Neural cell (in vitro differentiated cells): ENCODE data around the gene TNS1.

ENCODE experiments used
- CTCF ChIP-seq: fragments of 450-650 bp; IDR thresholded peaks from 2 replicates; pipeline ENCODE4 v1.5.1; 2014; ENCODE audit warnings: antibody characterized with exemption, mild to moderate bottlenecking, moderate library complexity; ENCODE audit not compliant: poor library complexity, severe bottlenecking
- EP300 ChIP-seq: fragments of 450-650 bp; conservative IDR thresholded peaks from 2 replicates; pipeline ENCODE4 v1.6.1; 2014; ENCODE audit warnings: antibody characterized with exemption, mild to moderate bottlenecking, moderate library complexity; ENCODE audit not compliant: poor library complexity, severe bottlenecking
- EZH2 ChIP-seq: fragments of 200-600, 300-800 bp; shearing (Covaris generic), sonication (generic); IDR thresholded peaks from 2 replicates; pipeline ENCODE4 v1.6.1; 2014; ENCODE audit warnings: antibody characterized with exemption, low read length, borderline replicate concordance, mild to moderate bottlenecking; ENCODE audit not compliant: insufficient read depth, poor library complexity, severe bottlenecking
- MXI1 ChIP-seq: fragments of 450-650 bp; conservative IDR thresholded peaks from 2 replicates; pipeline ENCODE4 v1.6.1; 2014; ENCODE audit warnings: antibody characterized with exemption, mild to moderate bottlenecking; ENCODE audit not compliant: poor library complexity, severe bottlenecking
- SMC3 ChIP-seq: fragments of 450-650 bp; conservative IDR thresholded peaks from 2 replicates; pipeline ENCODE4 v1.6.1; 2014; ENCODE audit warnings: antibody characterized with exemption, mild to moderate bottlenecking, moderate library complexity; ENCODE audit not compliant: poor library complexity
- TF ChIP-seq, protein P1 (sequence below): IDR thresholded peaks from 2 replicates; pipeline ENCODE4 v1.6.1; 2012; ENCODE audit warnings: borderline replicate concordance

DNA sequence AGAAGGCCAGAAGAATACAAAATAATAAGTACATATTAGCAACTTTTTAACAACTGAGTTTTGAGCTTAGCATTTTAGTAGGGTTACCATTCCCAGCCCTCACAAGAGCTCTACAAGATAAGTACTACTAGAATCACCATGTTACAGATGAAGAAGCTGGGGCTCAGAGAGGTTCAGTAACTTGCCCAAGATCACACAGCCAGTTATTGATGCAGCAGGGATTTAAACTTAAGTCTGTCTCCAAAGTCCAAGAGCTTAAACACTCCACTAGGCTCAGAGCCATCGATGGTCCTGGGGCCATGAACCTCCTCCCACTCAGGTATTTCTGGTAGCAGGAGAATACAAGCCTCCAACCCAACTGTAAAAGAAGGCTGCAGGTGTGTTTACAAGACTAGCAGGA is 30.8 kb downstream of the TNS1 start:
- TF ChIP-seq CTCF = no peak
- TF ChIP-seq EP300 = no peak
- no peak for TF ChIP-seq MXI1
- TF ChIP-seq, protein P1, sequence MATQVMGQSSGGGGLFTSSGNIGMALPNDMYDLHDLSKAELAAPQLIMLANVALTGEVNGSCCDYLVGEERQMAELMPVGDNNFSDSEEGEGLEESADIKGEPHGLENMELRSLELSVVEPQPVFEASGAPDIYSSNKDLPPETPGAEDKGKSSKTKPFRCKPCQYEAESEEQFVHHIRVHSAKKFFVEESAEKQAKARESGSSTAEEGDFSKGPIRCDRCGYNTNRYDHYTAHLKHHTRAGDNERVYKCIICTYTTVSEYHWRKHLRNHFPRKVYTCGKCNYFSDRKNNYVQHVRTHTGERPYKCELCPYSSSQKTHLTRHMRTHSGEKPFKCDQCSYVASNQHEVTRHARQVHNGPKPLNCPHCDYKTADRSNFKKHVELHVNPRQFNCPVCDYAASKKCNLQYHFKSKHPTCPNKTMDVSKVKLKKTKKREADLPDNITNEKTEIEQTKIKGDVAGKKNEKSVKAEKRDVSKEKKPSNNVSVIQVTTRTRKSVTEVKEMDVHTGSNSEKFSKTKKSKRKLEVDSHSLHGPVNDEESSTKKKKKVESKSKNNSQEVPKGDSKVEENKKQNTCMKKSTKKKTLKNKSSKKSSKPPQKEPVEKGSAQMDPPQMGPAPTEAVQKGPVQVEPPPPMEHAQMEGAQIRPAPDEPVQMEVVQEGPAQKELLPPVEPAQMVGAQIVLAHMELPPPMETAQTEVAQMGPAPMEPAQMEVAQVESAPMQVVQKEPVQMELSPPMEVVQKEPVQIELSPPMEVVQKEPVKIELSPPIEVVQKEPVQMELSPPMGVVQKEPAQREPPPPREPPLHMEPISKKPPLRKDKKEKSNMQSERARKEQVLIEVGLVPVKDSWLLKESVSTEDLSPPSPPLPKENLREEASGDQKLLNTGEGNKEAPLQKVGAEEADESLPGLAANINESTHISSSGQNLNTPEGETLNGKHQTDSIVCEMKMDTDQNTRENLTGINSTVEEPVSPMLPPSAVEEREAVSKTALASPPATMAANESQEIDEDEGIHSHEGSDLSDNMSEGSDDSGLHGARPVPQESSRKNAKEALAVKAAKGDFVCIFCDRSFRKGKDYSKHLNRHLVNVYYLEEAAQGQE = no peak
- TF ChIP-seq EZH2 = no peak
- TF ChIP-seq SMC3 = no peak
